ENCODE data around the gene ACTG2.

Gene ACTG2

DNA sequence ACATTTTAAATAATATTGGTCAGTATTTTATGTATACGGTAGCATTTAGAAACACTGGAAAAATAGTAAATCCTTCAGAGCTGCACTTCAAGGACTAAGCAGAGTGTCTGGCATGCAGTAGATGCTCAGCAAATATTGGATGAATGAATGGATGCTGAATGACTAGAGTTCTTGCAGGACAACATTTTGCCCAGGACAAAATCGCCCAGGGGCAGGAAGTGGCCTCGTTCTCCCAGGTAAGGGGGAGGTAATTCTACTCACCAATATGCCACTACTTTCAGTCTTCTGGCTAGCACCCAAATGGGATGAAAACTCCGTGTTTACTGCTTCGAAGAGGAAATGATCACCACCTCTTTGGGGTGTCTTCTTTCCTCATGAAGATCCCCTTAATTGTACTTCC lies 29.9 kb downstream of the ACTG2 start:
- TF ChIP-seq, protein P1, sequence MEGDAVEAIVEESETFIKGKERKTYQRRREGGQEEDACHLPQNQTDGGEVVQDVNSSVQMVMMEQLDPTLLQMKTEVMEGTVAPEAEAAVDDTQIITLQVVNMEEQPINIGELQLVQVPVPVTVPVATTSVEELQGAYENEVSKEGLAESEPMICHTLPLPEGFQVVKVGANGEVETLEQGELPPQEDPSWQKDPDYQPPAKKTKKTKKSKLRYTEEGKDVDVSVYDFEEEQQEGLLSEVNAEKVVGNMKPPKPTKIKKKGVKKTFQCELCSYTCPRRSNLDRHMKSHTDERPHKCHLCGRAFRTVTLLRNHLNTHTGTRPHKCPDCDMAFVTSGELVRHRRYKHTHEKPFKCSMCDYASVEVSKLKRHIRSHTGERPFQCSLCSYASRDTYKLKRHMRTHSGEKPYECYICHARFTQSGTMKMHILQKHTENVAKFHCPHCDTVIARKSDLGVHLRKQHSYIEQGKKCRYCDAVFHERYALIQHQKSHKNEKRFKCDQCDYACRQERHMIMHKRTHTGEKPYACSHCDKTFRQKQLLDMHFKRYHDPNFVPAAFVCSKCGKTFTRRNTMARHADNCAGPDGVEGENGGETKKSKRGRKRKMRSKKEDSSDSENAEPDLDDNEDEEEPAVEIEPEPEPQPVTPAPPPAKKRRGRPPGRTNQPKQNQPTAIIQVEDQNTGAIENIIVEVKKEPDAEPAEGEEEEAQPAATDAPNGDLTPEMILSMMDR (IDR thresholded peaks at IDR 0.05; ENCODE audit: low read depth, low read length), result no peak
- H3K4me3 ChIP-seq (ENCODE audit: low read depth, low read length), result no peak overlapping the region

DNA sequence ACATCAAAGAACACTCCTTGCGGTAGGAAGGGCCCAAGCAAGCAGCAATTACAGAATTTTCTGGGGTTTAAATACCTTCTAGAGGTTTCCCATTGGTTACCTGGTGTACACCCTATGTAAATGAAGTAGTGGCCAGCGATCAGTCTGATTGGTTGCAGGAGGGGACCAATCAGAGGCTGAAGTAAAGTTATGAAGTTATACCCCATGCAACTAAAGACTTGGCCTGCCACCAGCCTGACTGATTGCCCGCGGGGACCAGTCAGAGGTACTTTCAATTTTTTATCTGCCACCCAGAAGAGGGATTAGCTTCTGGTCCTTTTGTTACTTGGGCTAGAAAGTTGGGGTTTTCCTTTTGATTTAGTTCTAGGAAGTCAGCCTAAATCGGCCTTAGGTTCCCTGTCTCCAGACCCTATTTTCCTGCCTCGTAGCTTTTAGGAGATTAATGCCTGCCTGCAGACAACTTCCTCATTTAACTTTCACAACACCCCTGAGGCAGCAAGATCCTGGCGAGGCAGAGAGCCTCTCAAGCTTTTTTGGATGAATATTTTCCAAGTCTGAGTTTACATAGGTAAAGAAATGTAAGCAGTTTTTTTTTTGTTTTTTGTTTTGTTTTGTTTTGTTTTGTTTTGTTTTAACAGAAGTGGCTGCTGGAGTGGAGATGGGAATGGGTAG lies 32.4 kb downstream of the ACTG2 start:
- H3K4me3 ChIP-seq (ENCODE audit: low read depth, low read length), result no peak overlapping the region
- TF ChIP-seq, protein P1 (IDR thresholded peaks at IDR 0.05; ENCODE audit: low read depth, low read length), result no peak

DNA sequence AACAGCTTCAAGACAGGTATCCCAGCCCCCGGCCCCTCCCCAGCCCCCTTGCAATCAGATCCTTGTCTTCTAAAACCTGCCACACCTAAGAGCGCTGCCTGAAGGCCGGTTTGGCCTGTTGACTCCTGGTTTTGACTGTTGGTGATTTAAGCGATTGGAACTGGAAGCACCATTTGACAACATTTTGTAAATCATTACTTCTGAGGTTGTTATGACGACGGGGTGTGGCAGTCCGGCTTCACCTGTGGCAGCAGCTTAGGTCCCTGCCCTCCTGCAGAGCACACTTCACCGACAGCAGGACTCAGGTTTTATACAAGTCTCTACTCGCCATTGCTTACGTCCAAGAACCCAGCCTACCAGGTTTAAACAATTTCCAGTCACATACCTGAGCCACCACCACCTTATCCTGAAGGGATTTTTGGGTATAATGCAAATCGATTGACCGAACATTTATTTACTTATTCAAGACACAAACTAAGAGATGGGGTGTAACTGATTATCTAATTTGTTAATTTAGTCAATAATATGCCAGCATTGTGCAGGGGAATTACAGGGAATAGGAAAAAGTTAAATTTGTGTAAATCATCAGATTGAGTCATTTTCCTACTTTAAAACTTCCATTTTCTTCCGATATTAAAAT lies 33.2 kb downstream of the ACTG2 start:
- peak overlapping the region; percentile 80 for H3K4me3 ChIP-seq (ENCODE audit: low read depth, low read length)
- TF ChIP-seq, protein P1 (IDR thresholded peaks at IDR 0.05; ENCODE audit: low read depth, low read length), result no peak

DNA sequence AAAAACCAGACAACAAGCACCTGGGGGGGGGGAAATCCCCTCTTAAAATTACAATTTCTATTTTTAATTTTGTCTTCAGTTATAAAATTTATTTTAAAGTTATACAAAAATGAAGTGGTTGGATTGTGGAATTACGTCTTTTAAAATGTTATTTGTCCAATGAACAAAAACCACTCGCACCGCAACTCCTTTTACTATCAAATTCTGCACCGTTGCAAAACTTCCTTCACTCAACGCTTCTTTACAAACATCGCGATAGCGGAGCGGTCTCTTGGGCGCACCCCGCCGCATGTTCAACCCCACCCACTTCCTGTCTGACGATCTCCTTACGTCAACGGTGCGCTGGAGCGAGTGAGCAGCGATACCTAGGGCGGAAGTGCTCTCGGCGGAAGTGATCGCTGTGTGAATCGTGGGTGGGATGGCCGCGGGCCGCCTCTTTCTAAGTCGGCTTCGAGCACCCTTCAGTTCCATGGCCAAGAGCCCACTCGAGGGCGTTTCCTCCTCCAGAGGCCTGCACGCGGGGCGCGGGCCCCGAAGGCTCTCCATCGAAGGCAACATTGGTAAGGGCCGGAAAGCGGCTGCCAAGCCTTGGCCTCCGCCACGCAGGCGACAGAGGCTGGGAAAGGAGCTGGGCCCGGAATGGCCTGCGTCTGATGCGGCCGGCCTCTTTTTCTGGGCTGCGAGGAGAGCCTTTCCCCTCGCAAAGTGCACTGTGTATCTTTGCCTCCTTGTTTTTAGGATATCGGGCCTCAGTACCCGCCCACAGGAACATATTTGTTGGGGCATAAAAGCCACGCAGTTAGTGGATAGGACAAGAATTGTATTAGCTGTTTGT lies 33.9 kb downstream of the ACTG2 start, which contains the start of gene DGUOK:
TSS of gene DGUOK (plus strand) at position 388 of the 835 bp plus-strand sequence. CDS start at position 419, 31 bp downstream.
- H3K4me3 ChIP-seq (ENCODE audit: low read depth, low read length), result peak within 1 kb of the TSS; percentile 80
- TF ChIP-seq, protein P1 (IDR thresholded peaks at IDR 0.05; ENCODE audit: low read depth, low read length), result no peak

DNA sequence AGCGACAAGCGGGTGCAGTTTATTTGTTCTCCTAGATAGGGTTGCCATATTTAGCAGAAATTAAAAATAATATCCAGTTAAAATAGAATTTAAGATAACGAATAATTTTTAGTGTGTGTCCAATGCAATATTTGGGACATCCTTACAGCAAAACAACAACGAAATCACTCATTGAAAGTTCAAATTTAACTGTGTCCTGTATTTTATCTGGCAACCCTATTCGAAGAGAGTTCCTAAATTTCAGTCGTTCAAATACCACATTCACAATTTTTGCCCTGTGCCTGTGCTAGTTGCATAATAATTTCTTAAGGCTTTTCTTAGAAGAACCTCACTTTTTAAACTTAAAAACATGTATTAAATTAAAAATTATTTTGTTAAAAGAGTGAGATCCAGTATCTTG lies 34.5 kb downstream of the ACTG2 start:
- TF ChIP-seq, protein P1 (IDR thresholded peaks at IDR 0.05; ENCODE audit: low read depth, low read length), result no peak
- peak overlapping the region; percentile 80 for H3K4me3 ChIP-seq (ENCODE audit: low read depth, low read length)

DNA sequence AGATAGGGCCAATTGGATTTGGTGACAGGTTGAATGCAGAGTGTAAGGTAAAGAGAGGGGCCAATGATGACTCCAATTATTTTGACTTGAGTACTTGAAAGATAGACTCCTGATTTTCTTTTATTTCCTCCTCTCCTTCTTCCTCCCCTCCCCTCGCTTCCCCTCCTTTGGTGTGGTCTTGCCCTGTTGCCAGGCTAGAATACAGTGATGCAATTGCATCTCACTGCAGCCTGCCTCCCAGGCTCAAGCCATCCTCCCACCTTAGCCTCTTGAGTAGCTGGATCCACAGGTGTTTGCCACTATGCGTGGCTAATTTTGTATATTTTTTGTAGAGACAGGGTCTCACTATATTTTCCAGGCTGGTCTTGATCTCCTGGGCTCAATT lies 36.1 kb downstream of the ACTG2 start:
- TF ChIP-seq, protein P1 (IDR thresholded peaks at IDR 0.05; ENCODE audit: low read depth, low read length), result no peak

More for the DNA sequence above, 36.1 kb downstream of the ACTG2 start:
- H3K4me3 ChIP-seq (ENCODE audit: low read depth, low read length), result no peak overlapping the region
